SK-N-SH (cell line): ENCODE measurements around the gene TRIP11.

Experiments used
- CTCF ChIP-seq: fragments of 200-600 bp; sonication (generic); IDR thresholded peaks from 2 replicates; pipeline ENCODE4 v1.6.1; 2017; ENCODE audit warnings: antibody characterized with exemption, mild to moderate bottlenecking, moderate library complexity
- EZH2phosphoT487 ChIP-seq: fragments of 200-600 bp; sonication (generic); IDR thresholded peaks from 2 replicates; pipeline ENCODE4 v1.6.1; 2017; ENCODE audit warnings: low read depth, mixed run types, mild to moderate bottlenecking, antibody characterized with exemption, moderate library complexity, borderline replicate concordance
- FOXJ3 ChIP-seq: sonication (generic); formaldehyde crosslinking; IDR thresholded peaks from 2 replicates; pipeline ENCODE4 v1.5.1; 2020; ENCODE audit warnings: mild to moderate bottlenecking, missing genetic modification reagents
- MAX ChIP-seq: IDR thresholded peaks from 2 replicates; pipeline ENCODE4 v1.4.0; 2012; ENCODE audit warnings: low read depth
- MXI1 ChIP-seq: IDR thresholded peaks from 2 replicates; pipeline ENCODE4 v1.6.1; 2012; ENCODE audit warnings: mild to moderate bottlenecking, low read depth, low read length, improper control_type of control experiment
- POLR2AphosphoS5 ChIP-seq: IDR thresholded peaks from 2 replicates; pipeline ENCODE4 v1.6.1; 2012; ENCODE audit warnings: low read depth, low read length
- RAD21 ChIP-seq: IDR thresholded peaks from 2 replicates; pipeline ENCODE4 v1.6.1; 2012; ENCODE audit warnings: mild to moderate bottlenecking, low read length
- REST ChIP-seq: IDR thresholded peaks from 2 replicates; pipeline ENCODE4 v1.6.1; 2012; ENCODE audit warnings: mild to moderate bottlenecking, low read depth, low read length, moderate library complexity
- RFX5 ChIP-seq: IDR thresholded peaks from 2 replicates; pipeline ENCODE4 v1.6.1; 2012; ENCODE audit warnings: mild to moderate bottlenecking, improper control_type of control experiment, low read length
- SMC3 ChIP-seq: IDR thresholded peaks from 2 replicates; pipeline ENCODE4 v1.6.1; 2012; ENCODE audit warnings: low read depth, low read length, improper control_type of control experiment
- YY1 ChIP-seq: IDR thresholded peaks from 2 replicates; pipeline ENCODE4 v1.4.0; 2012; ENCODE audit warnings: low read depth, mild to moderate bottlenecking

GRCh38 chr14:91971188-91971778, 68.6 kb downstream of the TRIP11 start:
- no peak for TF ChIP-seq POLR2AphosphoS5
- TF ChIP-seq FOXJ3, result no peak
- TF ChIP-seq CTCF, result no peak
- TF ChIP-seq REST, result no peak
- no peak for TF ChIP-seq MAX
- no peak for TF ChIP-seq SMC3
- no peak for TF ChIP-seq EZH2phosphoT487
- TF ChIP-seq RAD21, result no peak
- no peak for TF ChIP-seq MXI1
- TF ChIP-seq YY1, result no peak
- no peak for TF ChIP-seq RFX5
